Liver (tissue), 9 donors: ENCODE measurements around the gene NMNAT2. TPM values are rescaled to one million over a fixed set of nuclear protein-coding genes. Genes with fewer than 3 reads are reported as not detected.

ENCODE experiments used
- DNase-seq: peaks from one replicate; pipeline ENCODE4 v3.0.0-alpha.2; 2017; ENCODE audit warnings: low spot score
- H3K27ac ChIP-seq, 2 donors: one replicate each; pipeline ENCODE4 v1.7.0; 2013; ENCODE audit warnings: inconsistent platforms in 2 of 2, low read length in 2 of 2, control low read depth in 1 of 2, low read depth in 1 of 2, mild to moderate bottlenecking in 1 of 2
- H3K27me3 ChIP-seq, 4 donors: one replicate each; pipeline versions ENCODE4 v1.6.1 to v1.7.0; 2013; ENCODE audit warnings: low read length in 3 of 4, inconsistent platforms in 1 of 4, mild to moderate bottlenecking in 1 of 4, moderate library complexity in 1 of 4; ENCODE audit not compliant: control insufficient read depth in 4 of 4, insufficient read depth in 4 of 4
- H3K36me3 ChIP-seq, 4 donors: one replicate each; pipeline versions ENCODE4 v1.6.1 to v1.7.0; 2013; ENCODE audit warnings: low read length in 3 of 4, mild to moderate bottlenecking in 3 of 4, low read depth in 1 of 4, moderate library complexity in 1 of 4; ENCODE audit not compliant: control insufficient read depth in 4 of 4, insufficient read depth in 3 of 4
- H3K4me1 ChIP-seq, 4 donors: one replicate each; pipeline versions ENCODE4 v1.6.1 to v1.7.0; 2013; ENCODE audit warnings: low read length in 3 of 4, mild to moderate bottlenecking in 3 of 4, moderate library complexity in 1 of 4; ENCODE audit not compliant: control insufficient read depth in 4 of 4, insufficient read depth in 4 of 4
- H3K4me3 ChIP-seq, 3 donors: one replicate each; pipeline versions ENCODE4 v1.6.1 to v1.7.0; 2013; ENCODE audit warnings: low read length in 3 of 3, control low read depth in 1 of 3, low read depth in 1 of 3, mild to moderate bottlenecking in 1 of 3
- H3K9ac ChIP-seq, 2 donors: one replicate each; pipeline ENCODE4 v1.7.0; 2013; ENCODE audit warnings: low read length in 2 of 2, mild to moderate bottlenecking in 2 of 2, moderate library complexity in 2 of 2, control low read depth in 1 of 2, low read depth in 1 of 2
- H3K9me3 ChIP-seq, 4 donors: one replicate each; pipeline versions ENCODE4 v1.6.1 to v1.7.0; 2013; ENCODE audit warnings: low read length in 3 of 4; ENCODE audit not compliant: control insufficient read depth in 4 of 4
- ATF3 ChIP-seq: IDR thresholded peaks from 2 replicates; pipeline ENCODE4 v1.6.1; 2016; ENCODE audit warnings: antibody characterized with exemption
- CTCF ChIP-seq: fragments of 150-350 bp; IDR thresholded peaks from 2 replicates; pipeline ENCODE4 v1.5.1; 2017; ENCODE audit warnings: improper control_type of control experiment, low read depth, low read length; ENCODE audit not compliant: missing input control
- EGR1 ChIP-seq, 2 donors: IDR thresholded peaks; 2 replicates each; pipeline ENCODE4 v1.6.1; 2016 to 2018; ENCODE audit warnings: antibody characterized with exemption in 2 of 2, low read depth in 2 of 2
- FOXA1 ChIP-seq: IDR thresholded peaks from 2 replicates; pipeline ENCODE4 v1.6.1; 2016; ENCODE audit warnings: antibody characterized with exemption
- FOXA2 ChIP-seq: IDR thresholded peaks from 2 replicates; pipeline ENCODE4 v1.6.1; 2016; ENCODE audit warnings: antibody characterized with exemption
- GABPA ChIP-seq, 2 donors: IDR thresholded peaks in 1 of 2; conservative IDR thresholded peaks in 1 of 2; 2 replicates each; pipeline ENCODE4 v1.6.1; 2016; ENCODE audit warnings: antibody characterized with exemption in 2 of 2, mild to moderate bottlenecking in 1 of 2, moderate library complexity in 1 of 2
- HNF4A ChIP-seq, 2 donors: conservative IDR thresholded peaks; 2 replicates each; pipeline ENCODE4 v1.6.1; 2016; ENCODE audit warnings: antibody characterized with exemption in 2 of 2, mild to moderate bottlenecking in 2 of 2
- HNF4G ChIP-seq: IDR thresholded peaks from 2 replicates; pipeline ENCODE4 v1.6.1; 2016; ENCODE audit warnings: antibody characterized with exemption
- JUND ChIP-seq, 2 donors: IDR thresholded peaks; 2 replicates each; pipeline ENCODE4 v1.6.1; 2016; ENCODE audit warnings: antibody characterized with exemption in 2 of 2
- MAX ChIP-seq: IDR thresholded peaks from 2 replicates; pipeline ENCODE4 v1.6.1; 2016; ENCODE audit warnings: antibody characterized with exemption
- NR2F2 ChIP-seq: IDR thresholded peaks from 2 replicates; pipeline ENCODE4 v1.6.1; 2016; ENCODE audit warnings: antibody characterized with exemption
- RAD21 ChIP-seq, 2 donors: IDR thresholded peaks; 2 replicates each; pipeline ENCODE4 v1.6.1; 2016; ENCODE audit warnings: antibody characterized with exemption in 2 of 2, mild to moderate bottlenecking in 2 of 2
- REST ChIP-seq: IDR thresholded peaks from 2 replicates; pipeline ENCODE4 v1.6.1; 2016; ENCODE audit warnings: antibody characterized with exemption, mild to moderate bottlenecking
- RXRA ChIP-seq, 2 donors: IDR thresholded peaks; 2 replicates each; pipeline ENCODE4 v1.6.1; 2017 to 2018; ENCODE audit warnings: antibody characterized with exemption in 2 of 2, mild to moderate bottlenecking in 1 of 2
- SP1 ChIP-seq: IDR thresholded peaks from 2 replicates; pipeline ENCODE4 v1.6.1; 2018; ENCODE audit warnings: antibody characterized with exemption, mild to moderate bottlenecking
- TAF1 ChIP-seq: conservative IDR thresholded peaks from 2 replicates; pipeline ENCODE4 v1.6.1; 2016; ENCODE audit warnings: antibody characterized with exemption, mild to moderate bottlenecking
- YY1 ChIP-seq: IDR thresholded peaks from 2 replicates; pipeline ENCODE4 v1.6.1; 2016; ENCODE audit warnings: antibody characterized with exemption, mild to moderate bottlenecking
- ZBTB33 ChIP-seq: IDR thresholded peaks from 2 replicates; pipeline ENCODE4 v1.6.1; 2016; ENCODE audit warnings: antibody characterized with exemption
- WGBS: extraction: QIAGEN DNeasy Blood & Tissue Kit; methylation state at CpG from one replicate; pipeline ENCODE4 v1.1.7; 2013; 5-methylcytosine and 5-hydroxymethylcytosine counted together
- polyA plus RNA-seq, 2 donors: library from polyadenylated mRNA; stranded (reverse) in 1 of 2; unstranded in 1 of 2; fragments of 200-250 nt in 1 of 2; fragments of >200 nt in 1 of 2; fragmentation: Nextera tagmentation in 1 of 2; extraction: Ambion mirVana in 1 of 2; gene quantifications; one replicate each; pipeline versions ENCODE4 v1.2.1 to v1.2.3, GENCODE V29; 2013 to 2015
- total RNA-seq, 2 donors: library from RNA; depleted of rRNA; stranded (reverse); fragments of >200 nt; gene quantifications; one replicate each; pipeline ENCODE4 v1.2.3, GENCODE V29; 2014
- donor health status: healthy.
- donor health status: healthy.
- donor health status: healthy.
- donor health status: healthy.
- donor health status: healthy.

NMNAT2 gene
- total and polyA plus RNA-seq, 4 donors = under 0.01 to 0.07 (median 0.05) TPM; not detected in 1

- no peak overlapping the region for H3K9ac ChIP-seq
- H3K4me3 ChIP-seq = no peak overlapping the region
- no peaks in the 10 kb centered on the region for H3K4me1 ChIP-seq
- WGBS = 44% methylated on average over 5 of the region's 5 CpGs
- TF ChIP-seq RAD21 (IDR thresholded peaks at IDR 0.05) (no peak), TAF1 (no peak), SP1 (no peak), REST (no peak), EGR1 (IDR thresholded peaks at IDR 0.05; ENCODE audit: low read depth in 2 of 2) (no peak), JUND (IDR thresholded peaks at IDR 0.05) (no peak), FOXA1 (no peak), HNF4G (no peak), FOXA2 (no peak), GABPA (IDR thresholded peaks at IDR 0.05 in 1 of 2, conservative IDR thresholded peaks at IDR 0.05 in 1 of 2) (no peak), HNF4A (conservative IDR thresholded peaks at IDR 0.05) (no peak), YY1 (no peak), CTCF (no peak), MAX (no peak), ZBTB33 (no peak), RXRA (IDR thresholded peaks at IDR 0.05) (no peak), NR2F2 (no peak), ATF3 (no peak)
- H3K27ac ChIP-seq = no peak overlapping the region
- no peak for DNase-seq
- H3K36me3 ChIP-seq = no peaks in the 10 kb centered on the region
- no peaks in the 10 kb centered on the region for H3K9me3 ChIP-seq
- H3K27me3 ChIP-seq = peaks cover 0 to 2% (median 0%) of the 10 kb centered on the region in 4 donors
Observed at GRCh38 chr1:183270541-183271141, 147.5 kb downstream of the NMNAT2 start.
